ENCODE data around the gene WDR82. TPM values are rescaled to one million over a fixed set of nuclear protein-coding genes. Genes with fewer than 3 reads are reported as not detected.

WDR82 gene
- total and polyA plus RNA-seq, 2 experiments from 2014 or later: 24.8 to 52.1 TPM

DNA sequence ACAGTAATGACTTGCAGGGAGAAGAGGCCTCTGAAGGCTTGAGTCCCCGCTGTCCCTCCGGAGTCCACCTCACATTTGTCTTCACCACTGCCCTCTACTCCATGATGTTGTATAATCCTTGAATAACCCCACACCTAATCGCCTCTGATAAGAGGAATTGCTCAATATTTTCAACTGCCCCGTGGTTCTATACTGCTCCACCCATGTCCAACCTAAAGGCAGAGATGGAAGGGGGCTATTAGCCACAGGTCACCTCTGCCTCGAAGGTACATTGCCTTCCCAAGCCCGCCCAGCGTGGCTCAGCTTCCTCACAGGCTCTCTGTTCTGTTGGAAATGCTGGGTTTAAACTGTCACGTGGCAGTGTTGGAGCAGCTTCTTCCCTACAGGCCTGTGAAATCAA lies 65.4 kb downstream of the WDR82 start:
- no peak for DNase-seq (ENCODE audit: low spot score)
- H3K27me3 ChIP-seq: no peaks in the 10 kb centered on the region
- WGBS (ENCODE audit: low lambda C conversion rate, missing lambda C conversion rate): 79% methylated on average over 8 of the region's 8 CpGs
- no peak overlapping the region for H3K4me3 ChIP-seq
- H3K9me3 ChIP-seq (ENCODE audit: low read depth): no peaks in the 10 kb centered on the region
- no peaks in the 10 kb centered on the region for H3K36me3 ChIP-seq (replicated peaks; ENCODE audit: insufficient read depth, low read depth)
- no peaks in the 10 kb centered on the region for H3K9me2 ChIP-seq (replicated peaks; ENCODE audit: insufficient read depth)
- H3K79me2 ChIP-seq: no peaks in the 10 kb centered on the region
- no peak overlapping the region for H3K4me2 ChIP-seq
- no peaks in the 10 kb centered on the region for H4K20me1 ChIP-seq (ENCODE audit: insufficient read depth, poor library complexity, severe bottlenecking)
- H2AFZ ChIP-seq: no peak overlapping the region
- H3K27ac ChIP-seq: no peak overlapping the region
- peaks cover 24% of the 10 kb centered on the region for H3K4me1 ChIP-seq (ENCODE audit: insufficient read depth)
- TF ChIP-seq, protein P1, sequence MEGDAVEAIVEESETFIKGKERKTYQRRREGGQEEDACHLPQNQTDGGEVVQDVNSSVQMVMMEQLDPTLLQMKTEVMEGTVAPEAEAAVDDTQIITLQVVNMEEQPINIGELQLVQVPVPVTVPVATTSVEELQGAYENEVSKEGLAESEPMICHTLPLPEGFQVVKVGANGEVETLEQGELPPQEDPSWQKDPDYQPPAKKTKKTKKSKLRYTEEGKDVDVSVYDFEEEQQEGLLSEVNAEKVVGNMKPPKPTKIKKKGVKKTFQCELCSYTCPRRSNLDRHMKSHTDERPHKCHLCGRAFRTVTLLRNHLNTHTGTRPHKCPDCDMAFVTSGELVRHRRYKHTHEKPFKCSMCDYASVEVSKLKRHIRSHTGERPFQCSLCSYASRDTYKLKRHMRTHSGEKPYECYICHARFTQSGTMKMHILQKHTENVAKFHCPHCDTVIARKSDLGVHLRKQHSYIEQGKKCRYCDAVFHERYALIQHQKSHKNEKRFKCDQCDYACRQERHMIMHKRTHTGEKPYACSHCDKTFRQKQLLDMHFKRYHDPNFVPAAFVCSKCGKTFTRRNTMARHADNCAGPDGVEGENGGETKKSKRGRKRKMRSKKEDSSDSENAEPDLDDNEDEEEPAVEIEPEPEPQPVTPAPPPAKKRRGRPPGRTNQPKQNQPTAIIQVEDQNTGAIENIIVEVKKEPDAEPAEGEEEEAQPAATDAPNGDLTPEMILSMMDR (IDR thresholded peaks at IDR 0.05; ENCODE audit: poor library complexity): no peak
- TF ChIP-seq EZH2phosphoT487 (IDR thresholded peaks at IDR 0.05; ENCODE audit: low read depth, severe bottlenecking, unreplicated experiment) (no peak), EZH2 (IDR thresholded peaks at IDR 0.05; ENCODE audit: borderline replicate concordance) (no peak)

DNA sequence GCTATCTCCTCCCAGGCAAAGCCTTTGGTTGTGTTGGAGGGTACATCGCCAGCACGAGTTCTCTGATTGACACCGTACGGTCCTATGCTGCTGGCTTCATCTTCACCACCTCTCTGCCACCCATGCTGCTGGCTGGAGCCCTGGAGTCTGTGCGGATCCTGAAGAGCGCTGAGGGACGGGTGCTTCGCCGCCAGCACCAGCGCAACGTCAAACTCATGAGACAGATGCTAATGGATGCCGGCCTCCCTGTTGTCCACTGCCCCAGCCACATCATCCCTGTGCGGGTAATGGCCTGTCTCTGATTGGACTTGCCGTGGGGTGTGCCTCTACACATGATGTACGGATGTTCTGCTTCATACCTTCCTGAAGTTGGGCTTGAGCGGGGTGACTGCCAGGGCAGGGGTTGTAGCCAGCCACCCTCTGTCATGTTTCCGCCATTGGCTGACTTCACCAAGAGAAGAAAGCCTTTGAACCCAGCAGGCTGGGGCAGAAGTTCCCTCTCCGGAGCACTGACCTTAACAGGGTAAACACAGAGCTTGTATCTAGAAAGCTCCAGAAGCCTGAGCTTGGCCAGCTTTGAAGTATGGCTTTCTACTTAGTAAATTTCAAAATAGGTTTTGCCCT lies 67.1 kb downstream of the WDR82 start:
- H3K4me1 ChIP-seq (ENCODE audit: insufficient read depth): peaks cover 18% of the 10 kb centered on the region
- 95% methylated on average over 18 of the region's 18 CpGs for WGBS (ENCODE audit: low lambda C conversion rate, missing lambda C conversion rate)
- H3K27me3 ChIP-seq: no peaks in the 10 kb centered on the region
- no peaks in the 10 kb centered on the region for H3K79me2 ChIP-seq
- H3K4me2 ChIP-seq: peak overlapping the region; percentile 5
- H3K9me3 ChIP-seq (ENCODE audit: low read depth): no peaks in the 10 kb centered on the region
- H3K9me2 ChIP-seq (replicated peaks; ENCODE audit: insufficient read depth): no peaks in the 10 kb centered on the region
- H3K27ac ChIP-seq: peak overlapping the region; percentile 84
- H3K4me3 ChIP-seq: no peak overlapping the region
- DNase-seq (ENCODE audit: low spot score): no peak
- H2AFZ ChIP-seq: no peak overlapping the region
- TF ChIP-seq EZH2phosphoT487 (IDR thresholded peaks at IDR 0.05; ENCODE audit: low read depth, severe bottlenecking, unreplicated experiment) (no peak), EZH2 (IDR thresholded peaks at IDR 0.05; ENCODE audit: borderline replicate concordance) (no peak)
- TF ChIP-seq, protein P1 (IDR thresholded peaks at IDR 0.05; ENCODE audit: poor library complexity): no peak
- H4K20me1 ChIP-seq (ENCODE audit: insufficient read depth, poor library complexity, severe bottlenecking): no peaks in the 10 kb centered on the region
- H3K36me3 ChIP-seq (replicated peaks; ENCODE audit: insufficient read depth, low read depth): no peaks in the 10 kb centered on the region

DNA sequence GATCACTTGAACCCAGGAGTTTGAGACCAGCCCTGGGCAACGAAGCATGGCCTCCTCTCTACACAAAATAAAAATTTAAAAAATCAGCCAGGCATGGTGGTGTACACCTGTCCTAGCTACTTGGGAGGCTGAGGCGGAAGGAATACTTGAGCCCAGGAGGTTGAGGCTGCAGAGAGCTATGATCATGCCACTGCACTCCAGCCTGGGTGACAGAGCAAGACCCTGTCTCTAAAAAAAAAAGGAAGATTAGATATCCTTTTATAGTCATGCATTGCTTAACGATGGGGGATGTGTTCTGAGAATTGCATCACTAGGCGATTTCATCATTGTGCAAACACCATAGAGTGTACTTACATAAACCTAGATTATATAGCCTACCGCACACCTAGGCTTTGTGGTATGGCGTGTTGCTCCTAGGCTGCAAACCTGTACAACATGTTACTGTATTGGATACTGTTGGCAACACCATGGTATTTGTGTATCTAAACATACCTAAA lies 67.9 kb downstream of the WDR82 start:
- TF ChIP-seq, protein P1 (IDR thresholded peaks at IDR 0.05; ENCODE audit: poor library complexity): no peak
- TF ChIP-seq EZH2phosphoT487 (IDR thresholded peaks at IDR 0.05; ENCODE audit: low read depth, severe bottlenecking, unreplicated experiment) (no peak), EZH2 (IDR thresholded peaks at IDR 0.05; ENCODE audit: borderline replicate concordance) (no peak)
- no peak overlapping the region for H3K4me3 ChIP-seq
- peak overlapping the region; percentile 86 for H3K27ac ChIP-seq
- H3K9me3 ChIP-seq (ENCODE audit: low read depth): no peaks in the 10 kb centered on the region
- H4K20me1 ChIP-seq (ENCODE audit: insufficient read depth, poor library complexity, severe bottlenecking): no peaks in the 10 kb centered on the region
- peak; percentile 77 for DNase-seq (ENCODE audit: low spot score)
- H3K79me2 ChIP-seq: no peaks in the 10 kb centered on the region
- H2AFZ ChIP-seq: no peak overlapping the region
- no peaks in the 10 kb centered on the region for H3K27me3 ChIP-seq
- H3K9me2 ChIP-seq (replicated peaks; ENCODE audit: insufficient read depth): no peaks in the 10 kb centered on the region
- WGBS (ENCODE audit: low lambda C conversion rate, missing lambda C conversion rate): 57% methylated on average over 6 of the region's 6 CpGs
- H3K4me2 ChIP-seq: peak overlapping the region; percentile 5
- H3K36me3 ChIP-seq (replicated peaks; ENCODE audit: insufficient read depth, low read depth): no peaks in the 10 kb centered on the region
- H3K4me1 ChIP-seq (ENCODE audit: insufficient read depth): peaks cover 18% of the 10 kb centered on the region
